Smooth muscle cell of the brain vasculature (primary cell): ENCODE results near the gene ATP9B.
"Not testable (repeated sequence)": the region's sequence is repeated elsewhere in the genome, so short reads cannot be mapped to it uniquely, and the experiment has no call there.

Experiments
- DNase-seq: peaks from one replicate; pipeline ENCODE4 v3.0.0-alpha.2; 2012; ENCODE audit warnings: low read depth, low spot score

Gene ATP9B

GRCh38 chr18:79133724-79134123 is 64.5 kb downstream of the ATP9B start:
- no peak for DNase-seq

GRCh38 chr18:79135924-79136323 is 66.7 kb downstream of the ATP9B start:
- DNase-seq: no peak

GRCh38 chr18:79136742-79137141 is 67.5 kb downstream of the ATP9B start:
- no peak for DNase-seq

GRCh38 chr18:79139206-79139605 is 70.0 kb downstream of the ATP9B start:
- DNase-seq: no peak

- no peak for DNase-seq
Measured at GRCh38 chr18:79147014-79147413, 77.8 kb downstream of the ATP9B start.

GRCh38 chr18:79151191-79151590 is 82.0 kb downstream of the ATP9B start:
- DNase-seq: no peak

GRCh38 chr18:79156327-79156726 is 87.1 kb downstream of the ATP9B start:
- no peak for DNase-seq

GRCh38 chr18:79164706-79165105 is 95.5 kb downstream of the ATP9B start:
- DNase-seq: no peak

- no peak for DNase-seq
Measured at GRCh38 chr18:79166702-79167101, 97.5 kb downstream of the ATP9B start.

GRCh38 chr18:79167526-79168190 is 98.5 kb downstream of the ATP9B start:
- DNase-seq: no peak

- DNase-seq: no peak
Measured at GRCh38 chr18:79169958-79170555, 100.9 kb downstream of the ATP9B start.

- DNase-seq: not testable (repeated sequence)
Measured at GRCh38 chr18:79172331-79172730, 103.1 kb downstream of the ATP9B start.

GRCh38 chr18:79173742-79174141 is 104.5 kb downstream of the ATP9B start:
- DNase-seq: no peak

GRCh38 chr18:79178113-79178531 is 108.9 kb downstream of the ATP9B start:
- no peak for DNase-seq

- DNase-seq: no peak
Measured at GRCh38 chr18:79182047-79182713, 113.0 kb downstream of the ATP9B start.

- DNase-seq: no peak
Measured at GRCh38 chr18:79185648-79186047, 116.5 kb downstream of the ATP9B start.

GRCh38 chr18:79186649-79187048 is 117.5 kb downstream of the ATP9B start:
- DNase-seq: no peak

GRCh38 chr18:79187532-79188277 is 118.5 kb downstream of the ATP9B start:
- no peak for DNase-seq

GRCh38 chr18:79191418-79191817 is 122.2 kb downstream of the ATP9B start:
- no peak for DNase-seq

GRCh38 chr18:79191956-79192355 is 122.8 kb downstream of the ATP9B start:
- DNase-seq: no peak

- no peak for DNase-seq
Measured at GRCh38 chr18:79193826-79194225, 124.6 kb downstream of the ATP9B start.
